ENCODE measurements around the gene SORCS2. TPM values are rescaled to one million over a fixed set of nuclear protein-coding genes. Genes with fewer than 3 reads are reported as not detected.
A peak's percentile ranks its signal among the peaks of the same experiment; 100 is the strongest.

The SORCS2 gene
- total and polyA plus RNA-seq, 12 donors: 0.67 to 15.5 (median 1.3) TPM

DNA sequence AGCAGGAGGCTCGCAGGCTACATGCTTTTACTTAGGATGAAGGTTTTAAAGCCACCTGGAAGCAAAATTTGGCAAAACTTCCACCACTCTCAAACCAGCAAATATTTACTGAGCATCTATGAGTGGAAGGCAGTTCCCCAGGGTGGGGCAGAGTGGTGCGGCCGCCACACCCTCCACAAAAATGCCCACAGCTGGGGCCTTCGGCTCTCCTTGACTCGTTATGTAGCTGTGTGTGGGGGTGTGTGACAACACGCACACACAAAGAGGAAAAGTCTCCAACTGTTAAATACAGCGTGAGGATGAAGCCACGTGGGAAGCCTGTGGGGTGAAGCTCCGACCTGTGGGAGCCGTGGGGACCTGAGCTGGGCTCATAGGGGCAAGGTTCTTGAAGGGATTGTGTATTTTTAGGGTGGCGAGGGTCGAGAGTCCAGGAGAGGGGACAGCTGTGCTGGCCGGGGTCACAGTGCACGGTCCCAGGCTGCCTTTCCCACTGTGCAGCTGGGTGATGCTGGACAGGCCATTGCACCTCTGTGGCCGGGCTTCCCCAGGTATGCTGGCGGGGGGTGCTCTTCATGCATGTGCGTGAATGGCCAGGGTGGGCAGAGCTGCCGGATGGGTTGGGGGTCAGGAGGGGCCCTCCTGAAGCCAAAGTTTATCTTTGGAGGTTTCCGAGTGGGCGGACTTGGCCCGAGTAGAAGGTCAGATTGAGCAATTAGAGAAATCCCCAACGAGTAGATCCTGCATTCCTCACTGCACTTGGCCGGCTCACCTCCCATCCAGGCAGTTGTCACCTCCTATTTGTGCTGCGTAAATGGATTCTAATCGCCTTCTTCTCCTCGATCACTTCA, 25.4 kb downstream of the SORCS2 start:
- H3K4me1 ChIP-seq (replicated peaks in 1 of 2): no peaks in the 10 kb centered on the region
- WGBS, 4 donors: 51 to 72% (median 61%) methylated on average over 17 to 26 of the region's 26 CpGs
- peak overlapping the region in 1 of 5 donors; percentile 44 for H3K27ac ChIP-seq

GRCh38 chr4:7218686-7219085, 26.3 kb downstream of the SORCS2 start:
- H3K27me3 ChIP-seq: no peaks in the 10 kb centered on the region
- H3K27ac ChIP-seq: no peak overlapping the region
- no peaks in the 10 kb centered on the region for H3K36me3 ChIP-seq (replicated peaks in 1 of 2)
- DNase-seq: no peak
- TF ChIP-seq CTCF (IDR thresholded peaks at IDR 0.05): no peak
- no peak for TF ChIP-seq POLR2A (IDR thresholded peaks at IDR 0.05)
- intact Hi-C loops (cut with DNase I): no loop called here
- no peaks in the 10 kb centered on the region for H3K4me1 ChIP-seq (replicated peaks in 1 of 2)
- no peaks in the 10 kb centered on the region for H3K9me3 ChIP-seq (replicated peaks in 1 of 3)
- 71 to 92% (median 83%) methylated on average over 7 of the region's 7 CpGs for WGBS, 4 donors
- no peak overlapping the region for H3K4me3 ChIP-seq

More for the DNA sequence above, 25.4 kb downstream of the SORCS2 start:
- H3K27me3 ChIP-seq: no peaks in the 10 kb centered on the region
- no peaks in the 10 kb centered on the region for H3K36me3 ChIP-seq (replicated peaks in 1 of 2)
- no peaks in the 10 kb centered on the region for H3K9me3 ChIP-seq (replicated peaks in 1 of 3)
- H3K4me3 ChIP-seq: no peak overlapping the region
- intact Hi-C loops (cut with DNase I): no loop called here
- DNase-seq: no peak
- TF ChIP-seq POLR2A (IDR thresholded peaks at IDR 0.05) (no peak), CTCF (IDR thresholded peaks at IDR 0.05) (no peak)

GRCh38 chr4:7222521-7222920, 30.2 kb downstream of the SORCS2 start:
- WGBS, 4 donors: 88 to 94% (median 92%) methylated on average over 9 of the region's 9 CpGs
- H3K27ac ChIP-seq: no peak overlapping the region

GRCh38 chr4:7223541-7223940, 31.2 kb downstream of the SORCS2 start:
- no peak overlapping the region for H3K27ac ChIP-seq
- H3K27me3 ChIP-seq: no peaks in the 10 kb centered on the region
- intact Hi-C loops (cut with DNase I): no loop called here

More at GRCh38 chr4:7222521-7222920, 30.2 kb downstream of the SORCS2 start:
- Histone ChIP-seq H3K4me1 (replicated peaks in 1 of 2) (no peaks in the 10 kb centered on the region), H3K9me3 (replicated peaks in 1 of 3) (no peaks in the 10 kb centered on the region), H3K36me3 (replicated peaks in 1 of 2) (no peaks in the 10 kb centered on the region), H3K4me3 (no peak overlapping the region), H3K27me3 (no peaks in the 10 kb centered on the region)
- no peak for TF ChIP-seq CTCF (IDR thresholded peaks at IDR 0.05)
- no peak for TF ChIP-seq POLR2A (IDR thresholded peaks at IDR 0.05)
- DNase-seq: no peak
- intact Hi-C loops (cut with DNase I): no loop called here

More at GRCh38 chr4:7223541-7223940, 31.2 kb downstream of the SORCS2 start:
- Histone ChIP-seq H3K4me1 (replicated peaks in 1 of 2) (no peaks in the 10 kb centered on the region), H3K9me3 (replicated peaks in 1 of 3) (no peaks in the 10 kb centered on the region), H3K4me3 (no peak overlapping the region), H3K36me3 (replicated peaks in 1 of 2) (no peaks in the 10 kb centered on the region)
- TF ChIP-seq CTCF (IDR thresholded peaks at IDR 0.05): no peak
- TF ChIP-seq POLR2A (IDR thresholded peaks at IDR 0.05): no peak
- 58 to 72% (median 66%) methylated on average over 4 to 5 of the region's 5 CpGs for WGBS, 4 donors
- DNase-seq: no peak
